ENCODE measurements around the gene PSME1. TPM values are rescaled to one million over a fixed set of nuclear protein-coding genes. Genes with fewer than 3 reads are reported as not detected.

PSME1 gene
- total RNA-seq, 2 experiments from 2014 or later, result 149 to 187 TPM

DNA sequence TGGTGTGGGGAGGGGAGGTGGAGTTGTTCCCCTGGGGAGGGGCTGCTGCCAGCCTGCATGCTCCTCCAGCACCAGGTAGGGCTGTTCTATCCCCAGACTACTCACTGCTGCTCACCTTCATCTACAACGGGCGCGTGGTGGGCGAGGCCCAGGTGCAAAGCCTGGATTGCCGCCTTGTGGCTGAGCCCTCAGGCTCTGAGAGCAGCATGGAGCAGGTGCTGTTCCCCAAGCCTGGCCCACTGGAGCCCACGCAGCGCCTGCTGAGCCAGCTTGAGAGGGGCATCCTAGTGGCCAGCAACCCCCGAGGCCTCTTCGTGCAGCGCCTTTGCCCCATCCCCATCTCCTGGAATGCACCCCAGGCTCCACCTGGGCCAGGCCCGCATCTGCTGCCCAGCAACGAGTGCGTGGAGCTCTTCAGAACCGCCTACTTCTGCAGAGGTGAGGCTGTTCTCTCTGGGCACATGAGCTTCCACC, 28.6 kb downstream of the PSME1 start:
- peaks cover 49% of the 10 kb centered on the region for H3K36me3 ChIP-seq (ENCODE audit: insufficient read depth, low read length)
- no peaks in the 10 kb centered on the region for H3K9me3 ChIP-seq (ENCODE audit: low read length)
- ChIA-PET CTCF (ENCODE audit: unreplicated experiment) (no interaction called here), POLR2A (no interaction called here)
- no peak overlapping the region for H2AFZ ChIP-seq (ENCODE audit: low read length)
- intact Hi-C loops (cut with micrococcal nuclease; ENCODE audit: unreplicated experiment), result no loop called here
- H3K4me2 ChIP-seq (ENCODE audit: low read length), result no peak overlapping the region
- no peak overlapping the region for H3K4me3 ChIP-seq (ENCODE audit: low read depth, low read length, poor library complexity, severe bottlenecking)
- TF ChIP-seq, protein P1, sequence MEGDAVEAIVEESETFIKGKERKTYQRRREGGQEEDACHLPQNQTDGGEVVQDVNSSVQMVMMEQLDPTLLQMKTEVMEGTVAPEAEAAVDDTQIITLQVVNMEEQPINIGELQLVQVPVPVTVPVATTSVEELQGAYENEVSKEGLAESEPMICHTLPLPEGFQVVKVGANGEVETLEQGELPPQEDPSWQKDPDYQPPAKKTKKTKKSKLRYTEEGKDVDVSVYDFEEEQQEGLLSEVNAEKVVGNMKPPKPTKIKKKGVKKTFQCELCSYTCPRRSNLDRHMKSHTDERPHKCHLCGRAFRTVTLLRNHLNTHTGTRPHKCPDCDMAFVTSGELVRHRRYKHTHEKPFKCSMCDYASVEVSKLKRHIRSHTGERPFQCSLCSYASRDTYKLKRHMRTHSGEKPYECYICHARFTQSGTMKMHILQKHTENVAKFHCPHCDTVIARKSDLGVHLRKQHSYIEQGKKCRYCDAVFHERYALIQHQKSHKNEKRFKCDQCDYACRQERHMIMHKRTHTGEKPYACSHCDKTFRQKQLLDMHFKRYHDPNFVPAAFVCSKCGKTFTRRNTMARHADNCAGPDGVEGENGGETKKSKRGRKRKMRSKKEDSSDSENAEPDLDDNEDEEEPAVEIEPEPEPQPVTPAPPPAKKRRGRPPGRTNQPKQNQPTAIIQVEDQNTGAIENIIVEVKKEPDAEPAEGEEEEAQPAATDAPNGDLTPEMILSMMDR (conservative IDR thresholded peaks at IDR 0.05; ENCODE audit: low read length), result no peak
- TF ChIP-seq EZH2phosphoT487 (IDR thresholded peaks at IDR 0.05; ENCODE audit: borderline replicate concordance, low read depth, low read length), result no peak
- peaks cover 16% of the 10 kb centered on the region for H3K4me1 ChIP-seq (ENCODE audit: insufficient read depth, low read length, poor library complexity, severe bottlenecking)
- DNase-seq (ENCODE audit: low spot score), result no peak
- peaks cover 7% of the 10 kb centered on the region; the same call in 1 of the 2 replicates for H3K79me2 ChIP-seq (ENCODE audit: insufficient read depth, low read depth, low read length)
- no peaks in the 10 kb centered on the region for H3K9me2 ChIP-seq (ENCODE audit: insufficient read depth, low read length)
- no peak overlapping the region for H3K27ac ChIP-seq (ENCODE audit: low read depth, low read length, poor library complexity, severe bottlenecking)
- BruUV-seq (replicated peaks), result no TSS peak
- H4K20me1 ChIP-seq (ENCODE audit: insufficient read depth, low read length), result no peaks in the 10 kb centered on the region

DNA sequence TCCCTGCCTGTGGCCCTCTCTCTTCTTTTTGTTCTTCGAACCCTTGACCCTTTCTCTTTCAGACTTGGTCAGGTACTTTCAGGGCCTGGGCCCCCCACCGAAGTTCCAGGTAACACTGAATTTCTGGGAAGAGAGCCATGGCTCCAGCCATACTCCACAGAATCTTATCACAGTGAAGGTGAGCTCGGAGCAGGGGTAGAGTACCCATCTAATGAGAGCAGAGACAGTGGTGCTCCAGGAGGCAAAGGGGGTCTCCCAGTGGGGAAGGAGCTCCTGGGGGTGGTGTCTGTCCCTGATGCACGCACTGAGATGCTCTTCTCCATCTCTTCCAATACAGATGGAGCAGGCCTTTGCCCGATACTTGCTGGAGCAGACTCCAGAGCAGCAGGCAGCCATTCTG, 29.8 kb downstream of the PSME1 start:
- CTCF ChIA-PET (ENCODE audit: unreplicated experiment), result no interaction called here
- no peak for DNase-seq (ENCODE audit: low spot score)
- Histone ChIP-seq H3K27ac (ENCODE audit: low read depth, low read length, poor library complexity, severe bottlenecking) (no peak overlapping the region), H3K79me2 (ENCODE audit: insufficient read depth, low read depth, low read length) (peaks cover 7% of the 10 kb centered on the region; the same call in 1 of the 2 replicates), H3K9me2 (ENCODE audit: insufficient read depth, low read length) (no peaks in the 10 kb centered on the region), H2AFZ (ENCODE audit: low read length) (no peak overlapping the region), H3K4me2 (ENCODE audit: low read length) (no peak overlapping the region), H4K20me1 (ENCODE audit: insufficient read depth, low read length) (no peaks in the 10 kb centered on the region), H3K36me3 (ENCODE audit: insufficient read depth, low read length) (peaks cover 37% of the 10 kb centered on the region), H3K9me3 (ENCODE audit: low read length) (no peaks in the 10 kb centered on the region), H3K4me1 (ENCODE audit: insufficient read depth, low read length, poor library complexity, severe bottlenecking) (peaks cover 11% of the 10 kb centered on the region), H3K4me3 (ENCODE audit: low read depth, low read length, poor library complexity, severe bottlenecking) (no peak overlapping the region)
- no peak for TF ChIP-seq EZH2phosphoT487 (IDR thresholded peaks at IDR 0.05; ENCODE audit: borderline replicate concordance, low read depth, low read length)
- TF ChIP-seq, protein P1 (conservative IDR thresholded peaks at IDR 0.05; ENCODE audit: low read length), result no peak
- POLR2A ChIA-PET, result no interaction called here
- no TSS peak for BruUV-seq (replicated peaks)
- intact Hi-C loops (cut with micrococcal nuclease; ENCODE audit: unreplicated experiment), result no loop called here

DNA sequence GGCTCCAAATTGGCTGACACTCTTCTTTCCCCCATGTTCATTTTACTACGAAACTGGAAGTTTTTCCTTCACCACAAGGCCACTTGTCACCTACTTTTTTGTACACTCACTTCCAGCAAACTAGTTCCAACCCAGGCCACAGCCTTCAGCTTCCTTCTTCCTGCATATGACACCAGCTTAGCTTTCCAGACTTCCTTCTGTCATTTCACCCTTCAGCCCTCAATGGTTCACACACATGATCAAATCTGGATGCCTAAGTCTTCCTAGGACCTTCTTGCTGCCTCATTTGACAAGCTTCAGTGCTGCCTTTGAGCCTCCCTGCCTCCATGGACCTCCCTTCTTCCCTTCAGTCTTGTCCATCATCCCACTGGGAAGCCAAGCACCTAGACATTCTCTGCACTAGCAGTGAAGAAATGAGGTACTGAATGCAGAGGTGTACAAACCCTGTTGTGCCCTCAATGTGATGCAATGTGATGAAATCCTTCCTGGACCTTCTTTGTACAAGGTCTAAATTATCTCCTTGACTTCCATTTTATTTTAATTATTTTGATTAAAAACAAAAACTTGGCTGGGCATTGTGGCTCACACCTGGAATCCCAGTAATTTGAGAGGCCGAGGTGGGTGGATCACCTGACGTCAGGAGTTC, 31.6 kb downstream of the PSME1 start:
- no TSS peak for BruUV-seq (replicated peaks)
- ChIA-PET CTCF (ENCODE audit: unreplicated experiment) (no interaction called here), POLR2A (interaction anchor here (0.7 to 0.8 kb wide), 2 partner anchors 10 to 1238 kb away, joined by 3 to 4 read pairs; partner anchors contain the start of gene PRMT5)
- Histone ChIP-seq H3K4me1 (ENCODE audit: insufficient read depth, low read length, poor library complexity, severe bottlenecking) (no peaks in the 10 kb centered on the region), H3K27ac (ENCODE audit: low read depth, low read length, poor library complexity, severe bottlenecking) (no peak overlapping the region), H3K79me2 (ENCODE audit: insufficient read depth, low read depth, low read length) (no peaks in the 10 kb centered on the region), H3K36me3 (ENCODE audit: insufficient read depth, low read length) (peaks cover 36% of the 10 kb centered on the region), H3K9me2 (ENCODE audit: insufficient read depth, low read length) (no peaks in the 10 kb centered on the region), H2AFZ (ENCODE audit: low read length) (no peak overlapping the region), H4K20me1 (ENCODE audit: insufficient read depth, low read length) (no peaks in the 10 kb centered on the region), H3K9me3 (ENCODE audit: low read length) (no peaks in the 10 kb centered on the region), H3K4me3 (ENCODE audit: low read depth, low read length, poor library complexity, severe bottlenecking) (no peak overlapping the region), H3K4me2 (ENCODE audit: low read length) (no peak overlapping the region)
- TF ChIP-seq EZH2phosphoT487 (IDR thresholded peaks at IDR 0.05; ENCODE audit: borderline replicate concordance, low read depth, low read length), result no peak
- TF ChIP-seq, protein P1 (conservative IDR thresholded peaks at IDR 0.05; ENCODE audit: low read length), result no peak
- intact Hi-C loops (cut with micrococcal nuclease; ENCODE audit: unreplicated experiment), result no loop called here
- DNase-seq (ENCODE audit: low spot score), result no peak
